GM19043 (cell line): Measurements from ENCODE around the gene RPS4Y1.
"Not testable (repeated sequence)": the region's sequence is repeated elsewhere in the genome, so short reads cannot be mapped to it uniquely, and the experiment has no call there.

Experiments
- ATAC-seq: cut with Tn5 transposase; IDR thresholded peaks from one replicate; pipeline ENCODE4 v1.9.1; 2021; ENCODE audit warnings: low read depth; ENCODE audit not compliant: unreplicated experiment

The RPS4Y1 gene

DNA sequence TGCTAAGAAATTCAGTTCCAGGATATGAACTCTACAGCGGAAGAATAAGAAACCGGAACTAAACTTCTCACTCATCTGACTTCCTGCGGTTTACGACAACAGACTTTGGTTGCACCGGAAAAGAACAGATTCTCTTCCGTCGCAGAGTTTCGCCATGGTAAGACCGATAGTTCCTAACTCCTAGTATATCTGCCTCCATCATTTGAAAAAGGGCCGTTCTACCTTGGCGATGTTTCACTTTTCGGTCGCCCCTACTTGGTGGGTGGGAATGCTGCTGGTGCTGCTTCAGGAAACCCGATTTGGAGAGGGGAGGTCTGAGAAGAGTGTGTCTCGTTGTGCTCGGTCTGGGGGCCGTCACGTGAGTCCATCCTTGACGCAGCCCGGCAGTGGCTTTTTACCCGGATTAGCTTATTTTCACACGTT is at the start of gene RPS4Y1:
Gene RPS4Y1, plus strand, starts transcription at position 132 of the 423 bp plus-strand sequence. Its CDS starts 23 bp downstream, at position 155.
- peak; percentile 68 for ATAC-seq

DNA sequence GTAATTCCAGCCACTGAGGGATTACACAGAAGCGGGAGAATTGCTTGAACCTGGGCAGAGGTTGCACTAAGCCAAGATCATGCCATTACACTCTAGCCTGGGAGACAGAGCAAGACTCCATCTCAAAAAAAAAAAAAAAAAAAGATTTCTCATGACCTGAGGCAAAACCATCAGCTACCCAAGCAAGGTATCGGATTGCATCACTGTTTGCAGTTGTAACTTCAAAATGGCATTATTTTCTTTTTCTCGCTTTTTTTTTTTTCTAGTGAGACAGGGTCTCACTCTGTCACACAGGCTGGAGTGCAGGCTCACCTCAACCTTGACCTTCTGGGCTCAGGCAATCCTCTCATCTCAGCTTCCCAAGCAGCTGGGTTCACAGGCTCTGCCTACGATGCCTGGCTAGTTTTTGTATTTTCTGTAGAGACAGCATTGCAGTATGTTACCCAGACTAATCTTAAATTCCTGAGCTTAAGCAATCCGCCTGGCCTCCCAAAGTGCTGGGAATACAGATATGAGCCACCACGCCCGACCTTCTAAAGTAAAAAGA is 44.4 kb upstream of the RPS4Y1 start:
- ATAC-seq = no peak

DNA sequence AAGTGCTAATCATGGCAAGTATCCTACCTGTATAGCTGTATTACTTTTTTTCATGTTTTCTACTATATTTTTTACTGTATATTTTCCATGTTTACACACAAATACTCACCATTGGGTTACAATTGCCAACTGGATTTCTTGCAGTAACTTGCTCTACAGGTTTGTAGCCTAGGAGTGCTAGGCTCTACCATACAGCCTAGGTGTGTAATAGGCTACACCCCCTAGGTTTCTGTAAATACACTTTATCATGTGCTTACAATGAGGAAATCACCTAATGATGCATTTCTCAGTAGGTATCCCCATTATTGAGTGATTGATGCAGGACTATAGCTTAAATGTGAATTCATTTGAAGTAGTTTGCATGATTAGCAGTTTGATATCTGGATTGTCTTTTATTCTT is 43.4 kb upstream of the RPS4Y1 start:
- ATAC-seq = no peak

DNA sequence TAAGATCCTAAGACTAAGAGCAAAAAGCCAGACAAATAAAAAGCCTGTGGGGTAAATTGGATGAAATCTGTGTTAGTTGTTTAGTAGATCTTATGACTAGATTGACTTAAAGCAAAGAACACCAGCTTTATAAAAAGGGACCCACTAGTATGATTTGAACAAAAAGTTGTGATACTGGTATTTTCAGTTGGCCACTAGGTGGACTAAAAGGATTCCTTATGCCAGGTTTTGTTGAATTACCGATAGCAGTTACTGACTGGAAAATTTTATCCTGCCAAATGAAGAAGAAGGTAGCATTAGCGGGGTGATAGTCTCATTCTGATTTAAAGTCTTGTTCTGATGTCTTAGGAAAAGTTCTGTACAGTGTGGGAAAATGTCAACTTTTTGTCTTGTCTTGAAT is 41.2 kb upstream of the RPS4Y1 start:
- no peak for ATAC-seq

DNA sequence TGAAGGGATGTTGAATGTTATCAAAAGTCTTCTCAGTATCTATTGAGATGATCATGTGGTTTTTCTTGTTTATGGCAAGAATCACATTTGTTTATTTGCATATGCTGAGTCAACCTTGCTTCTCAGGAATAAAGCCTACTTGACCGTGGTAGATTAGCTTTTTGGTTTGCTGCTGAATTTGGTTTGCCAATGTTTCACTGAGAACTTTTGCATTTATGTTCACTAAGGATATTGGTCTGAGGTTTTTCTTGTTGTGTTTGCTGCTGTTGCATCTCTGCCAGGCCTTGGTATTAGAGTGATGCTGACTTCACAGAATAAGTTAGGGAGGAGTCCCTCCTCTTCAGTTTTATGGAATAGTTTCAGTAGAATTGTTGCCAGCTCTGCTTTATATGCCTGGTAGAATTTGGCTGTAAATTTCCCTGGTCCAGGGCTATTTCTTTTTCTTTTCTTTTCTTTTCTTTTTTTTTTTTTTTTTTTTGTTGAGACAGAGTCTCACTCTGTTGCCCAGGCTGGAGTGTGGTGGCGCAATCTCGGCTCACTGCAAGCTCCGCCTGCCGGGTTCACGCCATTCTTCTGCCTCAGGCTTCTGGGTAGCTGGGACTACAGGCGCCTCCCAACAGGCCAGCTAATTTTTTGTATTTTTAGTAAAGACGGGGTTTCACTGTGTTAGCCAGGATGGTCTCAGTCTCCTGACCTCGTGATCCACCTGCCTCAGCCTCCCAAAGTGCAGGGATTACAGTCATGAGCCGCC is 24.1 kb upstream of the RPS4Y1 start:
- ATAC-seq = not testable (repeated sequence)

DNA sequence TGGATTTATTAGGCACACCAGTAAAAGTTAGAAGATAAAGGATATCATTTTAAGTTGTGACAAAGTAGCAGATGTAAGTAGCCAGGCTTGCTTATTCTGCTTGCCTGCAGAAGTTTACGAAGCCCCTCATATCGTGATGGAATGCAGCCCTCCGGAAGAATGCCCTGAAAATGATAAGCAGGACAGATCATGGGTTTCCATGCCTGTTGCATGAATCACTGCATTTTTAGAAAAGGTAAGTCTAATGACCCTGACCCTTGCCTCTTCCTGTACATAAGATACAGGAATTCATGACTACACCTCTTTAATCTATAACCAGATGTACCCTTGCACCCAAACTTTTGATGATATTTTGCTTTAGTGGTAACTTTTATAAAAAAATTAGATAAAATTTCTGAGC is 16.9 kb upstream of the RPS4Y1 start:
- ATAC-seq = no peak

DNA sequence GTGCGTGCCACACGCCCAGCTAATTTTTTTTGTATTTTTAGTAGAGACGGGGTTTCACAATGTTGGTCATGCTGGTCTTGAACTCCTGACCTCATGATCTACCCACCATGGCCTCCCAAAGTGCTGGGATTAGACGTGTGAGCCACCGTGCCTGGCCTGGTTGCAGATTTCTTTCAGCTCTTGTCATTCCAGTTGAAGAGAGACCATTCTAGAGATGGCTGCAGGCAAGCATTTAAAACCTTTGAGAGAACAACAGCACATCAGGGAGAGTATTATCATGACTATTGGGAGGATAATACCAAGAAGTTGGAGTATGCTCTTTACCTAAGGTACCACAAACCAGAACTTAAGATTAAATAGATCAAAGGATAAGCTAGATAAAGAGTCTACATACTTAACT is 12.9 kb upstream of the RPS4Y1 start:
- no peak for ATAC-seq

DNA sequence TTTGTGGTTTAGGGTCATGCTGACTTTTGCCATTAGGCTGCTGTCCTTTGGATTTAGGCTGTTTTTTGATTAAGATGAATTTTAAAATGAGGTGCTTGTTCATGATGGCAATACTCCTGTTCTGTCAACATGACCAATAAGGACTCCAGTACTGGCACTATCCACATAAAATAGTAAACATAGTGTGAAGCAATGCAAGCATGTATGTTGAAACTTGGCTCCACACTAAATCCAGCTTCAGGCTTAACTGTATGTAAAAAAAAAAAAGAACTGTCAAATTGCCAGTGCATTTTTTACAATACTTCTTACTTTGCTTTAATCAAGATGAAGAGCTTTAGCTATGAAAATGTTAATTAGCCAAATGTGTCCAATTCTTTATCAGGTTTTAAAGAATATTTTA is 6.2 kb upstream of the RPS4Y1 start:
- no peak for ATAC-seq

DNA sequence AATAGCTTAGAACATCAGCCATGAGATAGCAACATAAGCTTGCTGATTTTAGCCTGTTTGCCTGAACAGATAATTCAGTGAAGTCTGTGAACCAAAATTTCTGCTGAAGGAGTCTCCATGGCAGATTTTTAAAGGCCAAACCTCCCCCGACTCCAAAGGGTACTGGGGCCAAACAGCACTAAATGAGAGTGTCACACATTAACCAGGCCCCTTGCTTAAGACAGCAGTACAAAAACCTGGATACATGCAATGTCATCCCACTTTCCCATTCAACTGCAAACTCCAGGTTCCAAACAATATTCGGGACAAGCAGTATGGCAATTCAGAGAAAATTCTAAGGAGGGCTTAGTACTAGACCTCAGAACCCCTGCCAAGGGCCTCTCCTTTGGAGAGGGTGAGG is 4.3 kb upstream of the RPS4Y1 start:
- no peak for ATAC-seq

DNA sequence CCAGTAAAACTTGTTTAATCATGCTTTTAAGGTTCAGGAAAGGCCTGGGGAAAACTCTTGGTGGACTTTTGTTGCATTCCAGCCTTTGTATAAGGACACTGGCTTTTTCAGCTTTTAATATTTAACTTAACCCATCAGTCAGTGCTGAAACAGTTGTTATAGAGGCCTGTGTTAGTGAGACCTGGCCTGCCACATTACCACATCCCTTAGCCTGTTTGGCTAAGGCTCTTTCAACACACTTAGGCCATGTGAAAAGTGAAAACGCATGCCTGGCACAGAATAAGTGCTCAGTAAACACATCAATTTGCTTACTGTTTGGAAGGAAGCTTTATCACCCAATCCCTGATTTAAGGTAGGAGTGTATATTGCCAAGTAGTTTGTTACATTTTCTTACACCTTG is 3.5 kb upstream of the RPS4Y1 start:
- ATAC-seq = no peak

DNA sequence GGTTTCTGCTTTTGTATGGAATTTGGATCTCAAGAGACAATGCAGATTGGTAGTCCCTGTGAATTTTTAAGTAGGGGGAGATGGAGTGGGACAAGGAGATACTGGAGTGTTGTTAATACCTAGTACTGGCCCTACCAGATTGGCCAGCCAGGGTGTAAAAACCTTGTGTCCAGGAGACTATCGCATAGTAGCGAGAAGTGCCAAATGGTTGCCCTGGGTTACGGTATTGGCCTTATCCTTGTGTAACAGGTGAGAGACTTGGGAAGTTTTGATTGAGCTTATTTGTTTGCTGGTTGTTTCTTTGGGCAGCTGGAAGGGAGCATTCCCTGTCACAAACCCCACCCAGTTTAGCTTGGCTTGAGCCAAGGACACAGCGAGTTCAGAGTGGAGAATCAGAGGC is 5.4 kb downstream of the RPS4Y1 start:
- no peak for ATAC-seq

DNA sequence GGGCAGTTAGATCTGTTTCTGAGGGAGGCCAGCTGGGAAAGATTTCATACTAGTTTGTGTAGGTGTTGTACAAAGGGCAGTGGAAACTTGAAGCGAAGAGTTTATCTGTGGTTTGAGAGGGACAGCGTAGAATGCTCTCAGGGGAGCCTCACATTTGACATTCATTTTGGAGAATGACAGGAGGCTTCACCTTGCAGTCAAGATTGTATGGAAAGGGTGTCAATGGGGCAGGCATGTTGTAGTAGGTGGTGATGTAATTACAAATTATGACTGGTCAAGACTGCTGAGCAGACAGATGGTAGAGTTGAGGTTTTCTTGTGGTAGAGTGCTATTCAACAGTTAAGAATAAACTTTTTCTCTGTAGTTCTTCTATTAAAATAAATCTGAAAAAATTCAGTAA is 7.0 kb downstream of the RPS4Y1 start:
- ATAC-seq = no peak

DNA sequence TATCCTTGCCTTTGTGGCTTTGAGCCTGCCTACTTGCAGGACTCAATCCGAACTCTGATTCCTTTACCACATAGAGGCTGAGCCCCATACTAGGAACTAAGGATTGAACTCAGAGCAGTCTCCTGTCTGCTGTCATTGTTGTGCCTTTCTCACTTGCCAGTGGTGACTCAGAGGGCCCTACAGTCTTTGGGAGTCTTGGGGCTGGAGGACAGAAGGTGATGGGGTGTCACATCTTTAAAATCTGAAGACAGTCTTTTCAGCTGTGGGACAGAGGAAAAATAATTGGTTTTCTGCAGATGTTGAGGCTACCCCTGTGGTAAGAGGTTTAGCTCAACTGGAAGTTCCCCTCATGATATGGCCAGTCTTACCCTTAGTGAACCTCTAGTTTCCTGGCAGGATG is 8.0 kb downstream of the RPS4Y1 start:
- no peak for ATAC-seq

DNA sequence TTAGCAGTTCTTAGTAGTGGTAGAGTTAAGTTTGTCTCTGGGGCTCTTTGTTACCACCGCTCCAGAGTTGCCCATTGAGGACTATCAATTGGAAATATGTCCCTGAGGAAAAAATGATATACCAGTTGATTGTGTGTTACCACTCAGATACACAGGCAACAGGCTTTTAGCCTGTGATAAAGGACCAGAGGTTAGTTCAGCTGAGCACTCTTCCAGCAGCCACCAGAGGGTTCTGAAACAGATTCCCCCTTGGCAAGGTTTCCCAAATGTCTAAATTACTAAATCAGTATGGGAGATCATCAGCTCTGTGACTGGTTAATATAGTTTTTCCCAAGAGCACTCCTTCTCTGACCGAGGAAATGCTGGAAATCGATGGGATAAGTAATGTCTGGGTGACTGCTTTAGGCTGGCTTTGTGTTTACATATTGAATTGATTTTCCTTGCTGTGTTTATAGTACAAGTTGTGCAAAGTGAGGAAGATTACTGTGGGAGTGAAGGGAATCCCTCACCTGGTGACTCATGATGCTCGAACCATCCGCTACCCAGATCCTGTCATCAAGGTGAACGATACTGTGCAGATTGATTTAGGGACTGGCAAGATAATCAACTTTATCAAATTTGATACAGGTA is 12.9 kb downstream of the RPS4Y1 start:
- ATAC-seq = no peak

DNA sequence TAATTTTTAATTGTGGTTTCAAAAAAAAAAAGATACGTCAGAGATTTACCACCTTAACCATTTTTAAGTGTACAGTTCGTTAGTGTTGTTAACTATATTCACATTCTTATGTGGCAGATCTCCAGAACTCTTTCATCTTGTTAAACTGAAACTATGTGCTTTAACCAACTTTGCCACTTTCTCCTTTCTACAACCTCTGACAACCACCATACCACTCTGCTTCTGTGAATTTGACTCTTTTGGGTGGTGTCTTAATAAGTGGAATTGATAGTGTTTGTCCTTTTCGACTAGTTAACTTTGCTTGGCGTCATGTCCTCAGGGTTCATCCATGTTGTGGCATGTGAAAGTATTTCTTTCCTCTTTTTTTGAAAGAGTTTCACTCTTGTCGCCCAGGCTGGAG is 15.7 kb downstream of the RPS4Y1 start:
- no peak for ATAC-seq

DNA sequence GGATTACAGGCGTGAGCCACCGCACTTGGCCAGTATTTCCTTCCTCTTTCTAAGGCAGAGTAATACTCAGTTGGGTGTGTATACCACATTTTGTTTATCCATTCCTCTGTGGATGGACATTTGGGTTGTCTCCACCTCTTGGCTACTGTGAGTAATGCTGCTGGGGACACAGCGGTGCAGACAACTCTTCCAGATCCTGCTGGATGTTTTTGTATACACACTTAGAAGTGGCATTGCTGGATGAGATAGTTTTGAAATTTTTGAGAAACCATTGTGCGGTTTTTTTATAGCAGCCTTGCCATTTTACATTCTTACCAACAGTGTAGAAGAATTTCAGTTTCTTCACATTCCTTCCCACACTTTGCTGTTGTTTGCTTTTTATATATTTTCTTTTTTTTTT is 16.3 kb downstream of the RPS4Y1 start:
- no peak for ATAC-seq

DNA sequence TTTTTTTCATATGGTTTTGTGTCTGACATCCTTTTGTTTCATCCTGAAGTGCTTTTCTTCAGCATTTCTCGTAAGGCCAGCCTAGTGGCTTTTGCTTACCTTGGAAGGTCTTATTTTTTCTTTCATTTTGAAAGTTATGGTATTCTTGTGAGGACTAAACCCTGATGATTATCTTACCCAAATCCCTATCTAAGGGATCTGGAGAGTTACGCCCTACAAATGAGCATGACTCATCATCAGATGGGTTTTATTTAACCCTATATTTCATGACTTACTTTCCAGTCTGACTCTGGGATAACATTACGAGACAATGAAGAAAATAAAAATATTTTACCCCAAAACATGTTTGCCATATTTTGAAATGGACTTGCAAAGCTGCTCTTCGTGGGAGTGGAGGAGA is 18.4 kb downstream of the RPS4Y1 start:
- ATAC-seq = no peak

DNA sequence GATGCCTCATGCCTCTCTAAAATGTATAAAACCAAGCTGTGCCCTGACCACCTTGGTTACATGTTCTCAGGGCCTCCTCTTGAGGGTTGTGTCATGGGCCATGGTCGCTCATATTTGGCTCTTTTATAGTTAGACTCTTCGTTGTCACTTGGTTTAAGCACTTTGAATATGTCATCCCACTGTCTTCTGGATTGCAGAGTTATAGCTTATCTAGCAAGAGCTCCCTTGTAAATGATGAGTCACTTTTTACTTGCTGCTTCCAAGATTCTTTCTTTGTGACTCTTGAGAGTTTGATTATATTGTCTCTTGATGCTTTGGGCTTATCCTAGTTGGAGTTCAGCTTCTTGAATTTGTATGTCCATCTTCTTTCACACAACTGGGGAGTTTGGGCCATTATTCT is 19.1 kb downstream of the RPS4Y1 start:
- no peak for ATAC-seq

DNA sequence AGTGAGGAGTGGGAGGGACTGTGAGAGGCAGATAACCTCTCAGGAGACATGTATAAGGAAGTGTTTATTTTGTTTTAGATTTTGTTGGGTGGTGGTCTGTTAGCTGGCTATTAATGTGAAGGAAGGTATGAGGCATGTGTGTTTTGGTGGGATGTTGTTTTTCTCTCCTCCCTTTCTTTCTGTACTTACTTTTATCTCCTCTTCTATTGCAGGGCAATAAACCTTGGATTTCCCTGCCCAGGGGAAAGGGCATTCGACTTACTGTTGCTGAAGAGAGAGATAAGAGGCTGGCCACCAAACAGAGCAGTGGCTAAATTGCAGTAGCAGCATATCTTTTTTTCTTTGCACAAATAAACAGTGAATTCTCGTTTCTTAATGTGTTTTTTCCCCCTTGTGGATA is 25.2 kb downstream of the RPS4Y1 start:
- no peak for ATAC-seq

DNA sequence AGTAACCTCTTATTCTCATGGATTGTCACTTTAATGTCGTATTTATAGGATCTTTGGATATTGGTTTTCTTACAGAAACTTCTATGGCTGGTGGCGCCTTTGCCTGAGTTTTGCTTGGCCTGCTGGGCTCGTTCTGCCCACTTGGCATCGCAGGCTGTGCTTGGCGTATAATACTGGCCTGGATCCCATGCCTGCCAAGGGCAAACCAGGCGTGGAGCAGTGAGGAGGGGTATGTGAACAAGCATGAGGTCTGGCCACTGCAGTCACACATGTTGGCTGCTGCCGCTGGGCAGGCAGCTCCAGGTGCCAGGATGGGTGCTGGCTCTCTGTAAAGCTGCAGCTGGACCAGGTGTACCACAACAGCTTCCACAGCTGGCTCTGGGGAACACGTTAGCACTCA is 26.1 kb downstream of the RPS4Y1 start:
- ATAC-seq = no peak

DNA sequence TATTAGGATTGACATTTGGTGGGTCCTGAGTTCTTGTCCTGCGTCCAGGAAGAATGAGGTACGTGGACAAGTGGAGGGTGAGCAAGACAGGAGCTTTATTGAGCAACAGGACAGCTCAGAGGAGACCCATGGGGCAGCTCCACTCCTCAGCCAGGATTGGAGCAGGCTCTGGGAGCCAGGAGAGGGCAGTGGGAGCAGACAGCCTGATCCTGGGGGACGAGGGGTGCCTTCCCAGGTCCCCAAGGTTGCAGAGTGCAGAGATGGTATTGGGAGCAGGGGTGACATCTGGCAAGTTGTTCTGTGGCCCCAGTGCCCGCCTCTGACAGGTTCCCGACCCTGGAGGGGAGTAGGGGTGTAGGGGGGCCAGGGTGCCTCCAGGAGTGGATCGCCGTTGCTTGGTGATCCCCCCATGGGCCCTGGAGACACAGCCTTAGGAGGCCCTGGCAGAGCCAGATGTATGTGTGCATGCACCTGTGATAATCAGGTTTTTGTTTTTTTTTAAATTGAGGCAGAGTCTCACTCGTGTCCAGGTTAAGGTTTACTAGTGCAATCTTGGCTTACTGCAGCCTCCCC is 26.7 kb downstream of the RPS4Y1 start:
- no peak for ATAC-seq

DNA sequence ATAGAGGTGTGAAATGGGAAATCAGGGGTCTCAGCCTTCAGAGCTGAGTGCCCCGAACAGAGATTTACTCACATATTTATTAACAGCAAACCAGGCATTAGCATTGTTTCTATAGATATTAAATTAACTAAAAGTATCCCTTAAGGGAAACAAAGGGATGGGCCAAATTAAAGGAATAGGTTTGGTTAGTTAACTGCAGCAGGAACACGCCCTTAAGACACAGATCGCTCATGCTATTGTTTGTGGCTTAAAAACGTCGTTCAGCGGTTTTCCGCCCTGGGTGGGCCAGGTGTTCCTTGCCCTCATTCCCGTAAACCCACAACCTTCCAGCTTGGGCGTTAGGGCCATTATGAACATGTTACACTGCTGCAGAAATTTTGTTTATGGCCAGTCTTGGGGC is 30.8 kb downstream of the RPS4Y1 start:
- ATAC-seq = not testable (repeated sequence)
